Measurements from ENCODE around the gene INTS4.

DNA sequence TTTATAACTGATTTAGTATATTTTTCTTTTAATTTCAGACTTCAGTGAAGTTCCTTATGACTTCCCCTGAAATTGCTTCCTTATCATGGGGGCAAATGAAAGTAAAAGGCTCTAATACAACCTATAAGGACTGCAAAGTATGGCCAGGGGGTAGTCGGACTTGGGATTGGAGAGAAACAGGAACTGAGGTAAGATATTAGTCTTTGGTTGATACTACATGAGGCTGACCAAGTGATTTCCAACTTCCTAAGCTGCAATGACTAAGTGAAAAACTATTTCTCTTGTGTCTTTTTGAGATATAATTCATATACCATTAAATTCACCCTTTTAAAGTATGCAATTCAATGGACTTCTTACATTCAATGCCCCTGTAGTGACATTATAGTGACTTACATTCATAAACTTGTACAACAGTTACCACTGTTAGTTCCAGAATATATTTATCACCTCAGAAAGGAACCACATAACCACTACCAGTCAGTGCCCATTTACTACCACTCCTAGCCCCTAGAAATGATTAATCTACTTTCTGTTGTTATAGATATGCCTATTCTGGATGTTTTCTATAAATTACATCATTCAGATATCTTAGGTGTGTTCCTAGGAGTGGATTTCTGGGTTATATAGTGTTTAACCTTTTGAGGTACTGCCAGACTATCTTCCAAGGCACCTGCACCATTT is 151.9 kb downstream of the INTS4 start:
- TF ChIP-seq, protein P1, sequence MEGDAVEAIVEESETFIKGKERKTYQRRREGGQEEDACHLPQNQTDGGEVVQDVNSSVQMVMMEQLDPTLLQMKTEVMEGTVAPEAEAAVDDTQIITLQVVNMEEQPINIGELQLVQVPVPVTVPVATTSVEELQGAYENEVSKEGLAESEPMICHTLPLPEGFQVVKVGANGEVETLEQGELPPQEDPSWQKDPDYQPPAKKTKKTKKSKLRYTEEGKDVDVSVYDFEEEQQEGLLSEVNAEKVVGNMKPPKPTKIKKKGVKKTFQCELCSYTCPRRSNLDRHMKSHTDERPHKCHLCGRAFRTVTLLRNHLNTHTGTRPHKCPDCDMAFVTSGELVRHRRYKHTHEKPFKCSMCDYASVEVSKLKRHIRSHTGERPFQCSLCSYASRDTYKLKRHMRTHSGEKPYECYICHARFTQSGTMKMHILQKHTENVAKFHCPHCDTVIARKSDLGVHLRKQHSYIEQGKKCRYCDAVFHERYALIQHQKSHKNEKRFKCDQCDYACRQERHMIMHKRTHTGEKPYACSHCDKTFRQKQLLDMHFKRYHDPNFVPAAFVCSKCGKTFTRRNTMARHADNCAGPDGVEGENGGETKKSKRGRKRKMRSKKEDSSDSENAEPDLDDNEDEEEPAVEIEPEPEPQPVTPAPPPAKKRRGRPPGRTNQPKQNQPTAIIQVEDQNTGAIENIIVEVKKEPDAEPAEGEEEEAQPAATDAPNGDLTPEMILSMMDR (IDR thresholded peaks at IDR 0.05): no peak
- TF ChIP-seq POLR2A (IDR thresholded peaks at IDR 0.05): no peak

Data from heart left ventricle (tissue), 13 donors.